Right atrium auricular region (tissue), 2 donors: Measurements from ENCODE around the gene BNC2. TPM values are rescaled to one million over a fixed set of nuclear protein-coding genes. Genes with fewer than 3 reads are reported as not detected.

Experiments used
- DNase-seq: peaks from one replicate; pipeline ENCODE4 v3.0.0-alpha.2; 2019; ENCODE audit warnings: low spot score
- H3K27ac ChIP-seq, 2 donors: fragments of 200-600 bp; sonication (generic); 1 replicate in 1 of 2; 2 replicates in 1 of 2; pipeline ENCODE4 v1.5.1; 2016 to 2019
- H3K27me3 ChIP-seq, 2 donors: fragments of 200-600 bp; sonication (generic); one replicate each; pipeline versions ENCODE4 v1.5.1 to v1.6.0; 2017 to 2019
- H3K36me3 ChIP-seq: fragments of 200-600 bp; sonication (generic); one replicate; pipeline ENCODE4 v1.5.1; 2016
- H3K4me1 ChIP-seq, 2 donors: fragments of 200-600 bp; sonication (generic); one replicate each; pipeline versions ENCODE4 v1.5.1 to v1.6.0; 2017 to 2019
- H3K4me3 ChIP-seq, 2 donors: fragments of 200-600 bp; sonication (generic); 1 replicate in 1 of 2; 2 replicates in 1 of 2; pipeline ENCODE4 v1.5.1; 2017 to 2019; ENCODE audit warnings: mild to moderate bottlenecking in 1 of 2, moderate library complexity in 1 of 2
- H3K9me3 ChIP-seq, 2 donors: fragments of 200-600 bp; sonication (generic); one replicate each; pipeline ENCODE4 v1.5.1; 2019
- total RNA-seq, 2 donors: library from RNA; depleted of rRNA; stranded (reverse); fragments of >200 nt; gene quantifications; one replicate each; pipeline ENCODE4 v1.1.0, GENCODE V29; 2016
- TF ChIP-seq, protein P1 (sequence below), 2 donors: fragments of 200-600 bp; sonication (generic); IDR thresholded peaks; one replicate each; pipeline ENCODE4 v1.5.1; 2019; ENCODE audit warnings: antibody characterized with exemption in 2 of 2

The BNC2 gene
- total RNA-seq, 2 donors from 2014 or later: 68.3 to 77.6 TPM

DNA sequence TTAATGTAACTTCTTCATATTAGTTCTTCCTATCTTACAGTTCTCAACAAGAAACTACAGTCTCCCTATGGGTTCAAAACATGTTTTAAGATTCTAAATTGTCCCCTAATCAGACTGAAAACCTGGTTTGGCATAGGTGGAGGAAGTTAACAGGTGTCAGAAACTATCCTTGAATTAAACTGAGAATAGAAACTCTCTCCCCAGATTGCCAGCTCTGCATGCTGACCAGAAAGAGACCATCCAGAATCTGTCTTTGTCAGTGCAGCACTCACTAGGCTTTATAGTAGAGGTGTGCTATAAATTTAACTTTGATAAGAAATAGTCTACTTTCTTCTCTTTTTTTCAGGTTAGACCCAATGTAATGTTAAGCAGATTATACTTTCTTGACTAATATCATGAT is 63.8 kb downstream of the BNC2 start:
- TF ChIP-seq, protein P1, sequence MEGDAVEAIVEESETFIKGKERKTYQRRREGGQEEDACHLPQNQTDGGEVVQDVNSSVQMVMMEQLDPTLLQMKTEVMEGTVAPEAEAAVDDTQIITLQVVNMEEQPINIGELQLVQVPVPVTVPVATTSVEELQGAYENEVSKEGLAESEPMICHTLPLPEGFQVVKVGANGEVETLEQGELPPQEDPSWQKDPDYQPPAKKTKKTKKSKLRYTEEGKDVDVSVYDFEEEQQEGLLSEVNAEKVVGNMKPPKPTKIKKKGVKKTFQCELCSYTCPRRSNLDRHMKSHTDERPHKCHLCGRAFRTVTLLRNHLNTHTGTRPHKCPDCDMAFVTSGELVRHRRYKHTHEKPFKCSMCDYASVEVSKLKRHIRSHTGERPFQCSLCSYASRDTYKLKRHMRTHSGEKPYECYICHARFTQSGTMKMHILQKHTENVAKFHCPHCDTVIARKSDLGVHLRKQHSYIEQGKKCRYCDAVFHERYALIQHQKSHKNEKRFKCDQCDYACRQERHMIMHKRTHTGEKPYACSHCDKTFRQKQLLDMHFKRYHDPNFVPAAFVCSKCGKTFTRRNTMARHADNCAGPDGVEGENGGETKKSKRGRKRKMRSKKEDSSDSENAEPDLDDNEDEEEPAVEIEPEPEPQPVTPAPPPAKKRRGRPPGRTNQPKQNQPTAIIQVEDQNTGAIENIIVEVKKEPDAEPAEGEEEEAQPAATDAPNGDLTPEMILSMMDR (IDR thresholded peaks at IDR 0.05): no peak
- peaks cover 0 to 4% of the 10 kb centered on the region in 2 donors for H3K4me1 ChIP-seq
- H3K27me3 ChIP-seq: no peaks in the 10 kb centered on the region
- no peaks in the 10 kb centered on the region for H3K36me3 ChIP-seq
- no peaks in the 10 kb centered on the region for H3K9me3 ChIP-seq
- no peak overlapping the region for H3K4me3 ChIP-seq
- DNase-seq: no peak
- no peak overlapping the region for H3K27ac ChIP-seq

DNA sequence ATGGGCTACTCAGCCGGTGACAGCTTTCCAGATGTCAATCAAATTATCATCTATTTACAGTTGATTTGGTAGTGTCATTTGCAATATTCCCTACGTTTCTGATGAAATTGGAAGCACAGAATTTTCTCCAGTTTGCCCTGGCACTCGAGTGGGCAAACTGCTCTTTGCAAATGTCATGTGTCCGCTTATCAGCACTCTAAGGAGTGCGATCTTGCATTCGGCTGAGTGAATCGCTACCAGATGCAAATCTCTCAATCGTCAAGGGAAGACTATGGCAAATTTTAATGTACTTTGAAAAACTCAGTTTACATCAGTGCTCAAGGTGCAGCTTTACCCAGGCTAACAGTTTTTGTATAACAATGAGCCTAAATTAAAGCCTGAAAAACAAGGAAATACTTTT is 66.8 kb downstream of the BNC2 start:
- no peak for DNase-seq

DNA sequence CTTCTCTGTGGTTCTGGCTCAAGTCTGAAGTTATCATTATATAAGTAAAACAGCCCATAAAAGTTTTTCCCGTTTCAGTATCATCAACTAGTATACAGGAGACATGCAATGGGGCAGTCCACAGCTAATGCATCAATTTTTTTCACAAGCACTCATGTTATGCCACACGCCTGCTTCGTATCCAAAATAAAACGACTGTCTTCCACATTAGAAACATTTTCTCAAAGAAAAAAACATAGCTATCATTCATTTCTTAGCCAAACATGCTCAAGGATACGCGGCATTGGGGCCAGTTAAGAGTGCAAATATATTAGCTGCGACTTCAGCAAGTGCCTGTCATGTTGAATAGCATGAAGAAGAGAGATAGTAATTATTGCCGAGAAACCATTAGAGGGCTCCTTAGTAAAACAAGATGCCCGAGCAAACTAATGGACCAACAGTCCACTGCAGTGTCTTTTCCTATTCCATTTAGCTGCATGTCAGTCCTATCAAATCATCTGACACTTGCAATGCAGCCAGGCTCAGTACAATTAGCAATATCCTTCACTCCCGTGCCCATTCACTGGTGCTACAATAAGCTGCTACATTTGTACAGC is 68.5 kb downstream of the BNC2 start:
- no peaks in the 10 kb centered on the region for H3K9me3 ChIP-seq
- no peak overlapping the region for H3K4me3 ChIP-seq
- H3K27me3 ChIP-seq: no peaks in the 10 kb centered on the region
- TF ChIP-seq, protein P1 (IDR thresholded peaks at IDR 0.05): no peak
- H3K27ac ChIP-seq: no peak overlapping the region
- no peak for DNase-seq
- peaks cover 0 to 4% of the 10 kb centered on the region in 2 donors for H3K4me1 ChIP-seq
- H3K36me3 ChIP-seq: no peaks in the 10 kb centered on the region

More for the DNA sequence above, 66.8 kb downstream of the BNC2 start:
- peaks cover 0 to 4% of the 10 kb centered on the region in 2 donors for H3K4me1 ChIP-seq
- H3K27me3 ChIP-seq: no peaks in the 10 kb centered on the region
- H3K27ac ChIP-seq: no peak overlapping the region
- TF ChIP-seq, protein P1 (IDR thresholded peaks at IDR 0.05): no peak
- no peaks in the 10 kb centered on the region for H3K9me3 ChIP-seq
- H3K36me3 ChIP-seq: no peaks in the 10 kb centered on the region
- H3K4me3 ChIP-seq: no peak overlapping the region

DNA sequence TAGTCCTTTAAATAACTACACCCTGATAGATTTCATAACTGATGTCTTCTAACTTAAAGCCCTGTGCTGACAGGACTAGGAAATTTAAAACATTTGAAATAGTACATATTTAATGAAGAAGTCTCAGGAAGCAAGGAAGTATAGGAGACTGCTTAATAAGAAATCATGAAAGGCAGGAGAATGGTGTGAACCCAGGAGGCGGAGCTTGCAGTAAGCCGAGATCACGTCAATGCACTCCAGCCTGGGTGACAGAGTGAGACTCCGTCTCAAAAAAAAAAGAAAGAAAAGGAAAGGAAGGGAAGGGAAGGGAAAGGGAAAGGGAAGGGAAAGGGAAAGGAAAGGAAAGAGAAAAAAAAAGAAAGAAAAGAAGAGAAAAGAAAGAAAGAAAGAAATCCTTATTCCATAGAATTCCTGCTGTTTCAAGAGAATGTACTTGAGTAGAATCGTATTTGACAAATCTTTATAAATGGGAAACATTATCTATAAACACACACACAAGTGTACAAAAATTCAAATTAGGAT is 74.1 kb downstream of the BNC2 start:
- no peaks in the 10 kb centered on the region for H3K27me3 ChIP-seq
- TF ChIP-seq, protein P1 (IDR thresholded peaks at IDR 0.05): no peak
- peaks cover 0 to 8% of the 10 kb centered on the region in 2 donors for H3K4me1 ChIP-seq
- no peaks in the 10 kb centered on the region for H3K36me3 ChIP-seq
- H3K27ac ChIP-seq: no peak overlapping the region
- no peaks in the 10 kb centered on the region for H3K9me3 ChIP-seq
- no peak for DNase-seq
- H3K4me3 ChIP-seq: no peak overlapping the region

DNA sequence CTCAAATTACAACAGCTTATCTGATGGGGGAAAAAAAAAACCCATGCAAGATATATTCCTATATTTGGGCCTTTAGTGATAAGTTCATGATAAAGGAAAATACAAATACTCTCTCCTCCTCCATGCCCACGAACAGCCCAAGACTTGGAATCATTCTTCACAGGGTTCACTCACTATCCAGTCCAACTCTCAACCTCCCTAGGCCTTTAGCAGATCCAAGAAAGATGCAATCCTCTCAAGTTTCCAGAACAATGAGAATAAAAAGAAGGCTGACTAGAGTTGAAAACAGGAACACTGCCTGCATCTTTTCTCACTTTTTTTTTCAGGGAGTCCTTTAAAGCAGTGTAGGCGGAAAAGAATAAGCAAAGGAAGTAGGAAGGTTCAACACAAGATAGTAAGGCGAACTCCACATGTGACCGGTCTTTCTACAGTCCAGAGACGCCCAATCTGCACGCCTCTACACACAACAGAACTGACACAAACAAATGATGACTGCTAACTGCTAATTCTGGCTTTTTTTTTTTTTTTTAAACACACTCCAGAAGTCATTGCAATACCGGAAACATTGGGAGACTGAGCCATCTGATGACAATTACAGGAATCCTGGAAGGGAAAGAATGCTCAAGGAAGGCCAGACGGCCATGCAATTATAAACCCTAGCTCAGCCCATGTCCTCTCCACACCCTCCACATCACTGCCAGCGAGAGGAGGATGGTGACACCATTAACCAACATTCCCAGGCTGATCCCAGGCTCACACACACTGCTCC is 75.4 kb downstream of the BNC2 start:
- Histone ChIP-seq H3K9me3 (no peaks in the 10 kb centered on the region), H3K27me3 (no peaks in the 10 kb centered on the region), H3K4me3 (no peak overlapping the region), H3K4me1 (peaks cover 0 to 8% of the 10 kb centered on the region in 2 donors), H3K27ac (peak overlapping the region; percentile 16 to 37), H3K36me3 (no peaks in the 10 kb centered on the region)
- peak; percentile 64 for DNase-seq
- TF ChIP-seq, protein P1 (IDR thresholded peaks at IDR 0.05): no peak
